HG02642 (cell line): ENCODE measurements around the gene NOL7.
A peak's percentile ranks its signal among the peaks of the same experiment; 100 is the strongest.

Source experiments
- ATAC-seq: cut with Tn5 transposase; IDR thresholded peaks from one replicate; pipeline ENCODE4 v1.9.1; 2021; ENCODE audit warnings: mild to moderate bottlenecking; ENCODE audit not compliant: unreplicated experiment, poor library complexity

Gene NOL7

GRCh38 chr6:13614926-13615791 is at the start of gene NOL7:
TSS of gene NOL7 (plus strand) at chr6:13615335. CDS start at chr6:13615359, 24 bp downstream.
- ATAC-seq: peak; percentile 94

GRCh38 chr6:13565921-13566320 is 49.2 kb upstream of the NOL7 start:
- ATAC-seq: no peak

- ATAC-seq: no peak
Observed at GRCh38 chr6:13566500-13566899, 48.6 kb upstream of the NOL7 start.

- no peak for ATAC-seq
Observed at GRCh38 chr6:13568970-13569369, 46.2 kb upstream of the NOL7 start.

GRCh38 chr6:13572240-13572639 is 42.9 kb upstream of the NOL7 start:
- no peak for ATAC-seq

GRCh38 chr6:13572951-13573654 is 42.0 kb upstream of the NOL7 start:
- no peak for ATAC-seq

- ATAC-seq: no peak
Observed at GRCh38 chr6:13573669-13574110, 41.4 kb upstream of the NOL7 start.

GRCh38 chr6:13574149-13574570 is 41.0 kb upstream of the NOL7 start:
- peak; percentile 84 for ATAC-seq

- ATAC-seq: peak; percentile 72
Observed at GRCh38 chr6:13574571-13575376, 40.4 kb upstream of the NOL7 start, which contains the start of gene SIRT5. TSS of gene SIRT5 (plus strand) at chr6:13574601. CDS start at chr6:13584111, 9,510 bp downstream.

GRCh38 chr6:13575377-13575775 is 39.8 kb upstream of the NOL7 start:
- no peak for ATAC-seq

GRCh38 chr6:13576017-13576416 is 39.1 kb upstream of the NOL7 start:
- ATAC-seq: no peak

- no peak for ATAC-seq
Observed at GRCh38 chr6:13577926-13578325, 37.2 kb upstream of the NOL7 start.

GRCh38 chr6:13579911-13580310 is 35.2 kb upstream of the NOL7 start:
- ATAC-seq: no peak

- no peak for ATAC-seq
Observed at GRCh38 chr6:13581700-13582229, 33.4 kb upstream of the NOL7 start.

- no peak for ATAC-seq
Observed at GRCh38 chr6:13586603-13587542, 28.3 kb upstream of the NOL7 start.

GRCh38 chr6:13589801-13590200 is 25.3 kb upstream of the NOL7 start:
- no peak for ATAC-seq

GRCh38 chr6:13590574-13591153 is 24.5 kb upstream of the NOL7 start:
- ATAC-seq: no peak

GRCh38 chr6:13591205-13591921 is 23.8 kb upstream of the NOL7 start:
- ATAC-seq: no peak
